CD4-positive, alpha-beta T cell treated with Interleukin-17A for 4 hours (primary cell): Measurements from ENCODE around the gene CALCOCO1.
"Not testable (repeated sequence)": the region's sequence is repeated elsewhere in the genome, so short reads cannot be mapped to it uniquely, and the experiment has no call there.

Experiments used
- DNase-seq: peaks from one replicate; pipeline ENCODE4 v3.0.0-alpha.2; 2020; ENCODE audit warnings: mixed read lengths

CALCOCO1 gene, protein sequence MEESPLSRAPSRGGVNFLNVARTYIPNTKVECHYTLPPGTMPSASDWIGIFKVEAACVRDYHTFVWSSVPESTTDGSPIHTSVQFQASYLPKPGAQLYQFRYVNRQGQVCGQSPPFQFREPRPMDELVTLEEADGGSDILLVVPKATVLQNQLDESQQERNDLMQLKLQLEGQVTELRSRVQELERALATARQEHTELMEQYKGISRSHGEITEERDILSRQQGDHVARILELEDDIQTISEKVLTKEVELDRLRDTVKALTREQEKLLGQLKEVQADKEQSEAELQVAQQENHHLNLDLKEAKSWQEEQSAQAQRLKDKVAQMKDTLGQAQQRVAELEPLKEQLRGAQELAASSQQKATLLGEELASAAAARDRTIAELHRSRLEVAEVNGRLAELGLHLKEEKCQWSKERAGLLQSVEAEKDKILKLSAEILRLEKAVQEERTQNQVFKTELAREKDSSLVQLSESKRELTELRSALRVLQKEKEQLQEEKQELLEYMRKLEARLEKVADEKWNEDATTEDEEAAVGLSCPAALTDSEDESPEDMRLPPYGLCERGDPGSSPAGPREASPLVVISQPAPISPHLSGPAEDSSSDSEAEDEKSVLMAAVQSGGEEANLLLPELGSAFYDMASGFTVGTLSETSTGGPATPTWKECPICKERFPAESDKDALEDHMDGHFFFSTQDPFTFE

DNA sequence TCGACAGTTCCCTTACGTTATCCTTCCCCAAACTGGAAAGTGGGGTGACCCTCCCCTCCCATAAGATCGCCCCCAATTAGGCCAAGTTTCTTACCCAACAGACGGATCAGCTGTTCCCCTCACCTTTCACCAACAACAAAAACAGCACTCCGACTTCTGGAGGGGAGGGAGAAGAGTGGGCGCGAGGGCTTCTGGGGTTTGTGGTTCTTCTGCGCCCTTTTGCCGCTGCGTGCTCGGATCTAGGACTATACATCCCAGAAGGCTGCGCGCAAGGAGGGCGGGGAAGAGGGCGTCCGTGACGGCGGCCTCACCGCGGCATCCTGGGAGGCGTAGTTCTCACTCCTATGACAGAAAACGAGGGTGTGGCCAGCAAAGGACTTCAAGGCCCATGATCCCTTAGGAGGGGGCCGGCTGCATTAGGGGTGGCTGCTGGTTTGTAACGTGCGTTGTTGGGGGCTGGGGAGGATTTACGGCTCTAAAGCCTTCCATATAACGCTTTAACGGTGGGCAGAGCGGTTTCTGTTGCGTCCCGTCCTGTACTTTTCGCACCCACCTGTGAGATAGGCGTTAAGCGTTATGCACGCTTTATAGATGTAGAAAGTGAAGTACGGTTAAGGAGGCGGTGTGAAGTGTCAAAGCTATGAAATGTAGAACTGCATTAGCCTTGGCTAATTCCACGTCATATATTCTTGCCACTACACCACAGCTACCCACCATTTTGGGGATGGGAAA lies at the start of gene CALCOCO1:
CALCOCO1 (minus strand) TSS at position 143 of the 732 bp plus-strand sequence. CDS start 2,210 bp downstream, outside the sequence.
- peak; percentile 97 for DNase-seq

DNA sequence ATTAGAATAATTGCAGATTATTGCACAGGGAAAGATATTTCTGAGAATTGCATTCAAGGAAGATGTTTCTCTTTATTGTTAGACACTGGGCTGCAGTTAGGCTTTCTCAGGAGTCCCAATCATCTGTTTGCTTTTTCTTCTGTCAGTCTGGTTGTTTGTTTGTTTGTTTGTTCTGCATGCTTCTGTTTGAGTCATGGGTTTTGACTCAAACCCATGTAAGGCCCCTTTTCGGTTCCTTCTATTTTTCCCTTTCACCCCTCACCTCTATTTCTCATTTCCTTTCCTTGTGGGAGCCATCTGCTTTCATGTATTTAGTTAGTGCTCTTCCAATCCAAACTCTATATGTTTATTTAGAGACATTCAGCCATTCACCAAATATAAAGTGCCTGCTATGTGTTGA lies 49.6 kb upstream of the CALCOCO1 start:
- DNase-seq: no peak

DNA sequence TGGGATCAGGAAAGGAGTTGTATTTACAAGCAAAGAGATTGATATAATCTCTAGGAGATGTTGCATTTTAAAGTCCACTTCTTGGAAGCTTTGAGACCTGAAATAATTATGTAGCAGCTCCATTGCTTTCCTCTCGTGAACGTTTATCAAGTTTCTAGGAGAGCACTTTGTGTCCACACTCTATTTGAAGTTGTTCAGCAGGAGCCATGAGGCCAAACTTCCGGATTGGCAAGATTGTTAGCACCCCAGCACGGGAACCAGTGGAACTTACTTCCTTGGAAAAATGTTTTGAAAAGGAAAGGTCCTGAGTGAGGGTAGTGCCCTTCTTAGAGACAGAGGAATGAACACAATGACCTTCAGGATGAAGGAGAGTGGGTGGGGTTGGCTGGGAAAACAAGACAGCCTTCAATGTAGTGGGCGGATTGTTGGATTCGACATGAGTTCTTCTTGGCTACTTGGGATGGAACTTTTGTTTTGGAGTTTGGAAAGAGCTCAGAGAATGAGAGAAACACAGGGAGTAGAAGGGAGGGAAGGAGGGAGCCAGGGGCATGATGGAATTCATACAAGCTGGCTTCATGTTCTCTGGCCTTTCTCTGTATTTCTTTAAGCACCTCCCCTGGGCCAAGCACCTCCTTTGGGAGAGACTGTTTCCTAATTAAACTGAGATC lies 48.4 kb upstream of the CALCOCO1 start:
- no peak for DNase-seq

DNA sequence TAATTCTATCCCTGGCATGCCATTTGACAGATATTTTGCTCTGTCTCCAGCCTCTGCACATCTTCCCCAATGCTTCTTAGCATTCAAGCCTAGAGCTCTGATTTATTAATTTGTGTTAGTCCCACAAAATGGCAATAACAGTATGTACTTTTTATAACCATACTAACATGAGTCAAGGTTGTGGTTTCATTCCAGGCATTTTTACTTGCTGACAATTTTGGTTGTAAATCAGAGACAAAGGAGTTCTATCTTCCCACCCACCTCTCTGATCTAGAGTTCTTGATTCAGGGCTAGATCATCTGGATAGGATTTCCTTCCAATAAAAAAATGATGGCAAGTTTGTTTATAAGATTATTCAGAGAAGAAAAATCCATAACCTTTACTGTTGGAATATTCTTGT lies 43.0 kb upstream of the CALCOCO1 start:
- no peak for DNase-seq

DNA sequence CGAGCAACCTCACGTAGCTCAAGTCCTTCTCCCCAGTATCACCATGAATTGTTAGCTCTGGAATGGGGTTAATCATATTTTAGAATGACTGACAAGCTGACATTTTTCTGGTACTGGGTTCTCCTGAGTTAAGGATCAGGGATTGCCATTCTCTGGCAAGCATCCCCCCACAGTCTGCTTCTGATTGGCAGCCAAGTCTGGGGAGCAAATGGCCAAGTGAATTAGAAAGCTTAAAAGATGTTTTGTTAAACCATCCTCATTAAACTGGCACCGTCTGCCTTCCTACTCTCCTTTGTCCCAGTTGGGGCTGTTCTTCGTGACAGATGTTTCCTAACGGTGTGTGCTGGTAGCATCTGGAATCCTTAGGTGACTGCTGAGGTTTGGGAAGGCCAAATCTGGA lies 41.7 kb upstream of the CALCOCO1 start:
- no peak for DNase-seq

DNA sequence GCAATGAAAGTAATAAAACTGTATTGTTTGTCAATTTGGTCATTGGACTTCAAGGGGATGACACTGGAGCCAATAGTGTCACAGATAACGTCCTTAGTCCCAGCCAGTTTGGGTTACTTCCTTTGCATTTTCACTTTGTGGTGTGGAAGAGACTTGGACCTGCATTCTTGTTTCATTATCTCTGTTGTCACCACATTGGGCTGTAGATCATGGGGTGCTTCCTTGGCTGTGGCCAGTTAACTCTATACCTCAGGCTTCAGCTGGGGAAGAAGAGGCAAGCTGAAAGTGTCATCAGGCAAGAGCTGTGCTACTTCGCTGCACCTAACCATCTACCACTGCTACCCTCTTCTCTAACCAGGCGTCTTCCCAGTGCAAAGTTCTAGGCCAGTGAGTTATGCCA lies 39.6 kb upstream of the CALCOCO1 start:
- DNase-seq: no peak

DNA sequence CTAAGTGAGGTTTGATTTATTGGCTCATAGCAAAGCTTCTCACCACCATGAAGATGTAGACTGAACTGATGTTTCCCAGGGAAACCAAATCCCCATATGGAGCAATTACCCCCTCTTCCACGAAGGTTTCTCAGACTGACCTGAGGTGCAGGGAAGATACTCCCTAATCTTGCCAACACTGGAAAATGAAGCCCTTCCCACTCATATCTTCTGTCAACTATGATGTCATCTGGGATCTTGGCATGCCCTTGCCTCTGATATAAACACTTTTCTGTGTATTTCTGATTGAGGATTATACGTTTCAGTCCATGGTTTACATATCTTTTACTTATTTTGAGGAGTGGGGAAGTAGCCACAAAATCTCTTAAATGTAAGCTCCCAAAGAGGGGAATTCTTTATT lies 38.6 kb upstream of the CALCOCO1 start:
- no peak for DNase-seq

DNA sequence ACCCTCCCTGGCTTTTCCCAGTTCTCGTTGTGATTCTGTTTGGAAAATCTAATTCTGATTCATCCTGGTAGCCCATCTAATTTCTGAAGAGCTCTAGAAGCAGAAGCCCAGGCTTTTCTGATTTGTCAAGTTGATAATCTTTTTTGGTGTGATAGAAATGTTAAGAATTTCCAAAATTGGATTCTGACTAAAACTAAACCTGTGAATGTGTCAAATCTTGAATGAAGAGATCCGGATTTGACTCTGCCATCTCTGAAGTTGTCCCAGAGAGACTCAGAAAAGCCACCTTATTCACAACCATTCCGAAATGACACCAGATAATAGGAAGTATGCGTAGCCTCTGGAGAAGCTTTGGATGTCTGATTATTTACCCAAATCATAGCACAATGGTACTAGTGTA lies 37.4 kb upstream of the CALCOCO1 start:
- no peak for DNase-seq

DNA sequence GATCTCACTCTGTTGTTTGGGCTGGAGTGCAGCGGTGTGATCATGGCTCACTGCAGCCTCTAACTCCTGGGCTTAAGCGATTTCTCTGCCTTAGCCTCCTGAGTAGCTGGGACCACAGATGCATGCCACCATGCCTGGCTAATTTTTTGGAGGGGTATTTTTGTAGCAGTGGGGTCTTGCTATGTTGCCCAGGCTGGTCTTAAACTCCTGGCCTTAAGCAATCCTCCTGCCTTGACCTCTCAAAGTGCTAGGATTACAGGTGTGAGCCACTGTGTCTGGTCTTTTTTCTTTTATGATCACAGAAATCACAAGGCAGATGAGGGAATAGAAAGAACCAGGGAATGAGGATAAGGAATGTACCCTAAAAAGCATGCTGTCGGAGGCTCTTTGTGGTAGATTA lies 35.5 kb upstream of the CALCOCO1 start:
- not testable (repeated sequence) for DNase-seq

DNA sequence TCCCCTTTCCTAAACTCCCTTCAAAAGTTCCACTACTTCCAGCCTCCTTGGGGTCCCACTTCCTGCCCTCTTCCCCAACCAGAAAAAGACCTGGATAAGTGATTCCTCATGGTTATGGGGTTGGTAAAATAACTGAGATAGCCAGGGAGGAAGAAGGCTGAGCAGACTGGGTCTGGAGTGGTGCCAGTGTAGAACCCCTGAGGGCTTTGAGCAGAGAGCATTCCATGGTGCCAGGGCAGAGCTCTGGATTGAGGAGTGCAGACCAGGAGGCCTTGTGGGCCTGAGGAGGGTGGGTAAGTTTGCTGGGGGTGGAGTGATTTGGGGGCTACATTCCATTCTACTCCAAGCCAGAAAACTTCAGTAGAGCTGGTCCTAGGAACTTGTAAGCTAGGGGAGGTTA lies 34.1 kb upstream of the CALCOCO1 start:
- DNase-seq: no peak

DNA sequence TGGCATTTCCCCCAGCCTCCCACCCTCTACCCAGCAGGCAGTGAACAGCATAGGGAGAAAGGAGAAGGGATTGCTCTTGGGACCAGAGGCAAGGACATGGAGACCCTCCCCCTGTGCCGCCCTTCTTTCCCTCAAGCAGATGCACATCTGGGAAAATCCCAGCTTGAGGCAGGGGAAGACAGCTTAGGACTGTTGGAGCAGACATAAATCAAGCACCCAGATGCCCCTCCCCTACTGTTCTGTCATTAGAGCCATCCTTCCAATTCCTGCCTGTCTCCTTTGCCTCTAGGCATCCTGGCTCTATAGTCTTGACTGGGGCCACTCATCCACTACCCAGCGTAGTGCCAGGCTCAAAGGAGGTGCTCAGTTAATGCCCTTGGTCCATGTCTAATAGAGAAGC lies 32.0 kb upstream of the CALCOCO1 start:
- no peak for DNase-seq

DNA sequence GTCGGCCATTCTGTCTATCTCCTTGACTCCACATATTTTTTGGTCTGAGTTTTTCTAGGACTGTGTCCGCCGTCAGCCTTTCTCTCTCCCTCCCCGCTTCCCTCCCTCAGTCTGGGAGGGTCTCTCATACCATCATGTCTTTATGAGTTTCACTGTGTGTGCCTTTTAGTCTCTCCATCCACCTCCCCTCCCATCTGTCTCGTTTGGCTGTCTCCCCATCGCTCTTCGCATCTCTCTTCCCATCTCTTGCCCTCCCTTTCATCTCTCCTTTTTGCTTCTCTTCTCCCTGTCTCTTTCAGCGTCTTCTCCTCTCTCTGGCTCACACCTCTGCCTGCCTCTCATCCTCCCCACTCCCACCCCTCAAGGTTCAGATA lies 31.5 kb upstream of the CALCOCO1 start:
- DNase-seq: no peak

DNA sequence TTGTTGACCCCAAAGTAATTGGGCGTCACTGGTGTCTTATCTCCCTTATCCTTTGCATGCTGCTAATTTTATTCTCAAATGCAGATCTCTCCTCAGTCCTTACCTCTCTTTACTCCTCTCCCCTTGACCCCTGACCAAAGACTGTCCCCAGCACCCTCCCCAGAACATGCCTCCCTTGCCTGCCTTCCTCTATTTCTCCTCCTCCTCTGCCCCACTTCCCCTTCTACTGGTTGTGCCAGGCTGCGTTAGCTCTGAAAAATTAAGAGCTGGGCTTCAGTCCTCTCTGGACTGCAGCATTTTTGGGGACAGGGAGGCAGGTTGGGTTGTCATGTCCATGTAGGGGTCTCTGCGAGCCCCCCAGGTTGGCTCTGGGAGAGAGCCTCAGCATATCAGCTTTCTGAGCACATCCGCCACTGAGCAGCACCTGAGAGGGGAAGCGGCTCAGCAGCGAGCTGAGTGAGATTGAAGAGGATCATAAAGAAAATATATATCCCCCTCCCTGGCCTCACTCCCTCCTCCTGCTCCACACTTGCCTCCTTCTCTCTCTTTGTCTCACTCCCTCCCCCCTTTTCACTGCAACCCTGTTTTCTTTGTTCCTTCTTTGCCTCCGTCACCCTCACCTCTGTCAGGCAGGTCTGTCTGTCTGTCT lies 31.0 kb upstream of the CALCOCO1 start:
- no peak for DNase-seq

DNA sequence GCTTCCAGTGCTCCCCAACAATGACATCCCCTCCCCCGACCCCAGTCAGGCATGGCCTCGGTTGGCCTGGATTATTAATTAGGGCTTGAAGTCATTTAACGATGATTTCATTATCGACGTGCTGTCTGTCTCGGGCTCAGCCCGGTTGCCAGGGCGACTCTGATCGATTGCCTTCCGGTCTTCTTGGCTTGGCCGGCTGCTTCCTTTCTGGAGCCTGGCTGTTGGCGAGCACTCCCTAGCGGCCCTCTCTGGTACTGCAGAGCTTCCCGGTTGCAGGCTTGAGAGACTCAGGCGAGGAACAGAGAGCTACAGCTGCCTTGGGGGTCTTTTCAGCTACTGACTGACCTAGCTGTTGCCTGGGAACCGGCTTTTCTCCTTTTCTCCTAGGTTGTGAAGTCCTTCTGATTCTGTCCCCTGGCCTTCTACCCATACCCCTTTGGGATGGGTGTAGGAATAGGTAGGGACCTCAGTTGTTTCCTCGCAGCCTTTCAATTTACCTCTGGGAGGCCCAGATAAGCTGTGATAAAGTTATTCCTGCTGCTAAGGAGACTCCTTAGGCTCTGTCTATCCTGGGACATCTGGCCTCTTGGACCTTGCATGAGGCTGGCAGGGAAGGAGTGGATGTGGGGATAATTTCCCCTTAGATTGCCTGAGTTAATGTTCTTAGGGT lies 30.0 kb upstream of the CALCOCO1 start:
- peak; percentile 84 for DNase-seq

DNA sequence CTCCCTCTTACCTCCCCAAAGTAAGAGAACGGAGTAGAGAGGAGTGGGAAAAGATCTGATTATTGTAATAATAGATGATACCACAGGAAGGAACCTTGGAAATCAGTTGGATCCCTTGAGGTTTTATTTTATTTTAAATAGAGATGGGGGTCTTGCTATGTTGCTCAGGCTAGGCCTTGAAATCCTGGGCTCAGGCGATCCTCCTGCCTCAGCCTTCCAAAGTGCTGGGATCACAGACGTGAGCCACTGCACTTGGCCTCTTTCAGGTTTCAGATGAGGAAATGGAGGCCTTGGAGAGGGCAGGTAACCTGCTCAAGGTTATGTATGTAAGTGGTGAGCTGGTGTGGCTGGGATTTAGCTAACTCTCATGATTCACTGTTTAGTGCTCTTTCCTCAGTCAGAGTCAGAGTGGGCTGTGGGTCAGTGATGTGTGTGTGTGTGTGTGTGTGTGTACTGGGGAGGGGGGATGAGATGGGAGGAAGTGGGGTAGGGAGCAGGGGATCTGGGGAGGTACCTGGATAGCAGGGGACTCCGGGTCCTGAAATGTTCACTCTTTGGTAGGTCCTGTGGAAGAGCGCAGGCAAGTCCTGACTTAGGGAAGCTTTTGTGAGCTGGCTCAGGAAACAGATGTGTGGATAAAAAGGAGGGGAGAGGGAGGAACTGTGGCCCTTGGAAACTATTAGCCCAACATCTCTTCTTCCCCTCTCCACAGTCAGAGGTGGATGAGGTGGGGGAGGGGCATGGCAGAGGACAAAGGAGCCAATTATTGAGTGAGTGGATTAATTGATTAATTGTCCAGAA lies 29.2 kb upstream of the CALCOCO1 start:
- DNase-seq: no peak

DNA sequence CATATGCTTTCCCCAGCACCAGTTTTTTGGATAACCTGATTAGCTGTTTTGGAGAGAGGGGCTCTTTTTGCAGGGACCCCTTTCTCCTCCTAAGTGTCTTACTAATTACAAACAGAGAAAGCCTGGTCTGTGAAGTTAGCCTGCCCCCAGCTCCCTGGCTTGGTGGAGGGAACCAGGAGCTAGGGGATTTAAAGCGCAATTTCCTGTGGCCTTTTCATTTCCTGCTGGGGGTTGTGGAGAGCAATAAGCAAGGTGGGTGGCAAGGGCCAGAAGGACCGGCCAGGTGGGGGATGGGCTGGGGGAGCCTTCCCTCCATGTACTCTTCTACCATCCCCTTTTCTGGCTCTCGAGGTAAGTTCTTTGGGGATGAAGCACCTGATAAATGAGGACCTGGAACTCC lies 28.6 kb upstream of the CALCOCO1 start:
- no peak for DNase-seq

DNA sequence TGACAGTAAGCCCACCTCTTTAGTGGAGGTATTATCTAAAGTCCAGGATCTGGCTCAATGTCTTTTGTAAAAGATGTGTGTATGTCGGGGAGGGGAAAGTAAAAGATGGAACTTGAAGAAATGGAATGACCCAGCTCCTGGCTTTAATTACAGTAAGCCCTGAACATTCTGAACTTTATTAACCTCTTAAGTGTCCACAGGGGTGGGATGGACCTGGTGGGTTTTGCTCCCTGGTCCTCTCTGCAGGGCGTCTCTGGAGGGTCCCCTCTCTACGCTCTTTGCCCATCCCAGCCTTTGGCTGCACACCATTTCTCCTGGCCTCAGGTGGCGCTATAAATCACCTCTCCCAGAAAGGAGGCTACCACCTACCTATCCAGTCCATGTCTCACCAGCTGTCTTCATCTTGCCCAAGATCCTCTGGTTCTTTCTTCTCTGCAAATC lies 28.2 kb upstream of the CALCOCO1 start:
- DNase-seq: no peak

DNA sequence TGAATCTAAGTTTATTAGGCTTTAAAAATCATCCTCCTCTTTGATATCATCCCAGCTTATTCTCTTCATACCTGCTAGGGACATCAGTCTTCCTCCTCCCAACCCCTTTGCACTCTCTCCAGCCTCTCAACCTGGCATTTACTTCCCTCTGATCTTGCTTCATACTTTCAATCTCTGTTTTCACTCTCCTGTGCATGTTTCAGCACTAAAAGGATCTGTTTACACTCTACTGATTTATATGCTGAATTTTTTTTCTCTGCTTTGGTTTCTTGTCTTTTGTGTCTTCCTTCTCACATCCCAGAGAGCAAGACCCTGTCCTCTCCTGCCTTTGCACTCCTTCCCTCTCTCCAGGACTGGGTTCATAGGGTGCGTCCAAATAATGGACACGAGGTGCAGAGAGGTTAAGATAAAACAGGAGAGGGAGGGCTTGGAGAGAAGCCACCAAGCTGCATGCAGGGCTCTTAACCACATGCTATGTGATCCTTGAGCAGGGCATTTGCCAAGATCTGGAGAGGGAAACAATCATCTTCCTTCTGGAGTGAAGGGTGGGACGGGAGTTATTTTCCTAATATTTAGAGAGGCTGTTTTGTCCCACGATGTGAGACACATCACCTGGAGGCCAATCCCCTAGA lies 27.5 kb upstream of the CALCOCO1 start:
- DNase-seq: no peak

DNA sequence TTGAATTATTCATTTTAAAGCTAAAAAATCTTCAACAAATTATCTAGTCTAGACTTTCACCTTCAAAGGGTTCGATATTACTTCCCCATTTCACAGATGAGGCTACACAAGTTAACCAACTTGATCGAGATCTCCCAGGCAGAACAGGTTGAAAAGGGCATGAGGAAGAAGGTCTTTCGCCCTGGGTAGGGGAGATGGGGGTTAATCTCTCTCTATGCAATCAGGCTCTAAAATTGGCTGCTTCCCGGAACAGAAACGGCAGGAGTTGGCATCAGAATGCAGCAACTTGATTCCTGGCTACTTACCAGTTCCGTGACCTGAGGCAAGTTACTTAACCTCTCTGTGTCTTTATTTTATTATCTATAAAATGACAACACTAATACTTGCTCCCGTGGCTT lies 26.9 kb upstream of the CALCOCO1 start:
- no peak for DNase-seq

DNA sequence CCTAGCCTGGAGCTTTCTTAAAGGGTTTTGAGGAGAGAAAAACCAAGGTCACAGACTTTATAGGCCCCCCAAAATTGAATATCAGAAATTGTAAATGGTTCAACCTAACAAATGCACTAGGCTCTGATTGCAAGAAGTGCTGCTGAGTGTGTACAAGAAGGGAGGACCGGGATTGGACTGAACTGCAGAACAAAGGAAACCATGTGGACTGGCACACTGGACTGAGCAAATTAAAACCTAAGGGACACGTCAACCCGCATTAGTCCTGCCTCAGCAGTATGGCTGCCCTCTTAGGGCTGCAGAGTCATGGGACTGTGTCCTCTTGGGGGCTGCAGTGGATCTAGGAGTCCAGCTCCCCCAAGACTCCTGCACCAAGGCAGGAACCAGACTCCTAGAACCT lies 25.4 kb upstream of the CALCOCO1 start:
- DNase-seq: no peak

DNA sequence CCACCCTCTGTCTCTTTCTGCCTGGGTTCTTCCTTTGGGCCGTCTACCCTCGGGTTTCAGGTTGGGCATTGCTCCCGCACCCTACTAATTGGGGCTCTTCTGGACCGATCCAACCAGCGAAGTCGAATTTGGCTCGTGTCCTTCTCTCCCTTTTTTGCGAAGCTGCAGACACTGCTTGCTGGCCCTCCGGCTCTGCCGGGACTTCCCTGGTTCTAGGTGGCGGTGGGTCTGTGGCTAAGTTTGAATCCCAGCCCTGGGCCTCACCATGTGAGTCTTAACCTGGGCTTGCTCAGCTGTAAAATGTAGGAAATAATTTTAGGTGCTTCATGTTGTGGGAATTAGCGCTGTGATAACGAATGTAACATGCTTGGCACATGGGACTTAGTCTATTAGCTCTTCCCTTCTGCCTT lies 24.9 kb upstream of the CALCOCO1 start:
- no peak for DNase-seq
